CD4-positive, CD25-positive, alpha-beta regulatory T cell (primary cell): Measurements from ENCODE around the gene ATP6AP1. TPM values are rescaled to one million over a fixed set of nuclear protein-coding genes. Genes with fewer than 3 reads are reported as not detected.

ENCODE experiments used
- ATAC-seq, 2 donors: fragments of 150-1000 bp; cut with Tn5 transposase; one replicate each; pipeline ENCODE4 v1.10.0; 2021; ENCODE audit warnings: low read depth in 2 of 2, moderate number of reproducible peaks in 2 of 2, moderate library complexity in 1 of 2
- DNase-seq, 3 donors: peaks; one replicate each; pipeline versions ENCODE4 v3.0.0 to v3.0.0-alpha.2; 2012 to 2022; ENCODE audit warnings: mixed read lengths in 1 of 3
- H3K27ac ChIP-seq: one replicate; pipeline ENCODE4 v1.7.0; 2013; ENCODE audit warnings: mild to moderate bottlenecking, low read length; ENCODE audit not compliant: insufficient read depth, poor library complexity, severe bottlenecking
- H3K27me3 ChIP-seq: one replicate; pipeline ENCODE4 v1.7.0; 2013; ENCODE audit warnings: low read length; ENCODE audit not compliant: control insufficient read depth, insufficient read depth
- H3K36me3 ChIP-seq: one replicate; pipeline ENCODE4 v1.7.0; 2013; ENCODE audit warnings: mild to moderate bottlenecking, low read length, moderate library complexity; ENCODE audit not compliant: control insufficient read depth, insufficient read depth
- H3K4me1 ChIP-seq: 2 replicates; pipeline ENCODE4 v1.7.0; 2013; ENCODE audit warnings: mild to moderate bottlenecking, low read length; ENCODE audit not compliant: insufficient read depth, control insufficient read depth, poor library complexity, severe bottlenecking
- H3K4me3 ChIP-seq: one replicate; pipeline ENCODE4 v1.7.0; 2013; ENCODE audit warnings: low read depth, mild to moderate bottlenecking, low read length, moderate library complexity
- H3K9me3 ChIP-seq, 2 experiments: 1 replicate in 1 of 2; 2 replicates in 1 of 2; pipeline ENCODE4 v1.7.0; 2013; ENCODE audit warnings: low read length in 2 of 2, mild to moderate bottlenecking in 1 of 2, moderate library complexity in 1 of 2; ENCODE audit not compliant: control insufficient read depth in 2 of 2
- H3K27ac Mint-ChIP-seq, 3 donors: one replicate each; pipeline ENCODE4 v1.8.0; 2020 to 2022; ENCODE audit warnings: mild to moderate bottlenecking in 3 of 3, mixed read lengths in 3 of 3, moderate library complexity in 2 of 3
- H3K27me3 Mint-ChIP-seq: one replicate; pipeline ENCODE4 v1.8.0; 2022; ENCODE audit warnings: mild to moderate bottlenecking, mixed read lengths
- H3K36me3 Mint-ChIP-seq: one replicate; pipeline ENCODE4 v1.8.0; 2020; ENCODE audit warnings: mixed read lengths
- H3K4me1 Mint-ChIP-seq, 4 donors: one replicate each; pipeline ENCODE4 v1.8.0; 2020 to 2022; ENCODE audit warnings: mixed read lengths in 4 of 4, mild to moderate bottlenecking in 1 of 4
- H3K4me3 Mint-ChIP-seq, 4 donors: one replicate each; pipeline ENCODE4 v1.8.0; 2020 to 2022; ENCODE audit warnings: mild to moderate bottlenecking in 4 of 4, mixed read lengths in 4 of 4, moderate library complexity in 3 of 4
- H3K9me3 Mint-ChIP-seq, 7 donors: one replicate each; pipeline ENCODE4 v1.8.0; 2020 to 2022; ENCODE audit warnings: mixed read lengths in 7 of 7, mild to moderate bottlenecking in 3 of 7, moderate library complexity in 2 of 7
- polyA plus RNA-seq, 4 donors: library from polyadenylated mRNA; unstranded; fragments of 300-500 nt; fragmentation: Illumina TruSeq; gene quantifications; one replicate each; pipeline ENCODE4 v1.2.3, GENCODE V29; 2021
- total RNA-seq: library from RNA; stranded (reverse); gene quantifications from one replicate; pipeline ENCODE4 v1.2.3, GENCODE V29; 2022

Gene ATP6AP1, protein sequence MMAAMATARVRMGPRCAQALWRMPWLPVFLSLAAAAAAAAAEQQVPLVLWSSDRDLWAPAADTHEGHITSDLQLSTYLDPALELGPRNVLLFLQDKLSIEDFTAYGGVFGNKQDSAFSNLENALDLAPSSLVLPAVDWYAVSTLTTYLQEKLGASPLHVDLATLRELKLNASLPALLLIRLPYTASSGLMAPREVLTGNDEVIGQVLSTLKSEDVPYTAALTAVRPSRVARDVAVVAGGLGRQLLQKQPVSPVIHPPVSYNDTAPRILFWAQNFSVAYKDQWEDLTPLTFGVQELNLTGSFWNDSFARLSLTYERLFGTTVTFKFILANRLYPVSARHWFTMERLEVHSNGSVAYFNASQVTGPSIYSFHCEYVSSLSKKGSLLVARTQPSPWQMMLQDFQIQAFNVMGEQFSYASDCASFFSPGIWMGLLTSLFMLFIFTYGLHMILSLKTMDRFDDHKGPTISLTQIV
- 44.9 TPM for total RNA-seq
- 100 to 1,000 TPM; 100 to 125 (median 112) TPM for polyA plus RNA-seq

DNA sequence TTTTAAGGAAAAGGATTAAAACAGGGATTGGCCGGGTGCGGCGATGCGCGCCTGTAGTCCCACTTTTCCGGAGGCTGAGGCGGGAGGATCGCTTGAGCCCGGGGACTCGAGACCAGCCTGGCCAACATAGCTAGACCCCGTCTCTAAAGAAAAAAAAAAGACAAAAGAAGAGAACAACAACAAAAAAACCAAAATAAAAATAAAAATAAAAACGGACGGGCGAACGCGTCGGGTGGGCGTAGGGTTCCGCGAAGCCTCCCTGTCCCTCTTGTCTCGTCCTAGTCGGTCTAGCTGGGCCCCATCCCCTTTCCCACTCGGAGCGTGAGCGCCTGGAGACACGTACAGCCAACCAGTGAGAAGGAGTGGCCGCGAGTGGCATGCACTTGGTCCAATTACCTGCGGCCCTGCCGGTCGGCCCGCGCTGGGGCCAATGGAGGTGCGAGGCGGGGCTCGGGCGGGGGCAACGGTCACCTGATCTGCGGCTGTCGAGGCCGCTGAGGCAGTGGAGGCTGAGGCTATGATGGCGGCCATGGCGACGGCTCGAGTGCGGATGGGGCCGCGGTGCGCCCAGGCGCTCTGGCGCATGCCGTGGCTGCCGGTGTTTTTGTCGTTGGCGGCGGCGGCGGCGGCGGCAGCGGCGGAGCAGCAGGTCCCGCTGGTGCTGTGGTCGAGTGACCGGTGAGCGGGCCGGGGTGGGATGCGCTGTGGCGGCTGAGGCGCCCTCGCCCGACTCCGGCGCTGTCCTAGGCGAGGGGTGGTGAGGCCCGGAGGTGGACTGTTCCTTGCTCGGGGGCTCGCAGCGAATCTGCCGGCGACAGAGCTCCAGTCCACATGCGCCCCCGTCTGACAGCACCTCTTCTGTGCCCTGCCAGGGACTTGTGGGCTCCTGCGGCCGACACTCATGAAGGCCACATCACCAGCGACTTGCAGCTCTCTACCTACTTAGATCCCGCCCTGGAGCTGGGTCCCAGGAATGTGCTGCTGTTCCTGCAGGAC is at the start of gene ATP6AP1:
Gene ATP6AP1 (plus strand): TSS at position 502 of the 996 bp plus-strand sequence. CDS start 16 bp downstream, at position 518.
- Mint-ChIP-seq H3K4me1 (peaks cover 0 to 30% (median 17%) of the 10 kb centered on the region in 4 donors), H3K36me3 (peaks cover 4% of the 10 kb centered on the region)
- H3K4me3 ChIP-seq = peak within 1 kb of the TSS; percentile 53

DNA sequence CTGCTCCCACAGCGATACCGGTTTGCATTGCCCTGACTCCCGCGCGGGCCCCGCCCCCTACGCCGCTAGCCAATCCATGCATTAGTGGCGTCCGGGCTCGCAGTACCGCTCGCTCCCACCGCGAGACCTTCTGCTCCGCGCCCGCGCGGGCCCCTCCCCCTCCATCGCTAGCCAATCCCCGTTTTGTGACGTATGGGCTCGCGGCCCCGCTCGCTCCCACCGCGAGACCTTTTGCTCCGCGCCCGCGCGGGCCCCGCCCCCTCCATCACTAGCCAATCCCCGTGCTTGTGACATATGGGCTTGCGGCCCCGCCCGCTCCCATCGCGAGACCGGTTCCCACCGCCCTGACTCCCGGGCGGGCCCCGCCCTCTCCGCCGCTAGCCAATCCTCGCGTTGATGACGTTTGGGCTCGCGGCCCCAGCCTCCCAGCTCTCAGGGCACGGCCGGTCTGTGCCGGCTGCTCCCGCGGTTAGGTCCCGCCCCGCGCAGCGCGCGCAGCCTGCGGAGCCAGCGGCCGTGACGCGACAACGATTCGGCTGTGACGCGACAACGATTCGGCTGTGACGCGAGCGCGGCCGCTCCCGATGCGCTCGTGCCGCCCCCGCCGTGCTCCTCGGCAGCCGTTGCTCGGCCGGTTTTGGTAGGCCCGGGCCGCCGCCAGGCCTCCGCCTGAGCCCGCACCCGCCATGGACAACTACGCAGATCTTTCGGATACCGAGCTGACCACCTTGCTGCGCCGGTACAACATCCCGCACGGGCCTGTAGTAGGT is 49.5 kb upstream of the ATP6AP1 start, which contains the start of gene EMD:
Gene EMD (plus strand): TSS at position 497 of the 770 bp plus-strand sequence. CDS start 190 bp downstream, at position 687.
- Histone ChIP-seq H3K27ac (peak within 1 kb of the TSS; percentile 98), H3K36me3 (peaks cover 4% of the 10 kb centered on the region), H3K4me3 (peak within 1 kb of the TSS; percentile 68), H3K9me3 (no peaks in the 10 kb centered on the region), H3K27me3 (no peaks in the 10 kb centered on the region), H3K4me1 (peaks cover 31% of the 10 kb centered on the region)
- peaks cover 0 to 2% (median 0%) of the 10 kb centered on the region in 7 donors for H3K9me3 Mint-ChIP-seq
- peak; percentile 95 to 98 (median 96) for DNase-seq
- peak within 1 kb of the TSS; percentile 87 to 91 (median 90) for H3K27ac Mint-ChIP-seq
- ATAC-seq = peak; percentile 84
- H3K27me3 Mint-ChIP-seq = no peaks in the 10 kb centered on the region
- H3K36me3 Mint-ChIP-seq = no peaks in the 10 kb centered on the region
- peaks cover 0 to 24% (median under 1%) of the 10 kb centered on the region in 4 donors for H3K4me1 Mint-ChIP-seq
- peak within 1 kb of the TSS; percentile 83 to 93 (median 88) for H3K4me3 Mint-ChIP-seq

More for the DNA sequence above, at the start of gene ATP6AP1:
- DNase-seq (peak; percentile 81 to 93 (median 88)), ATAC-seq (peak; percentile 98 to 99)
- H3K27me3 ChIP-seq = no peaks in the 10 kb centered on the region
- Mint-ChIP-seq H3K27ac (peak within 1 kb of the TSS; percentile 78 to 89 (median 86)), H3K9me3 (peaks cover 0 to 1% (median 0%) of the 10 kb centered on the region in 7 donors), H3K4me3 (peak within 1 kb of the TSS; percentile 86 to 96 (median 88)), H3K27me3 (no peaks in the 10 kb centered on the region)
- H3K4me1 ChIP-seq = peaks cover 19% of the 10 kb centered on the region
- H3K36me3 ChIP-seq = peaks cover 3% of the 10 kb centered on the region
- H3K27ac ChIP-seq = peak within 1 kb of the TSS; percentile 67
- no peaks in the 10 kb centered on the region for H3K9me3 ChIP-seq

DNA sequence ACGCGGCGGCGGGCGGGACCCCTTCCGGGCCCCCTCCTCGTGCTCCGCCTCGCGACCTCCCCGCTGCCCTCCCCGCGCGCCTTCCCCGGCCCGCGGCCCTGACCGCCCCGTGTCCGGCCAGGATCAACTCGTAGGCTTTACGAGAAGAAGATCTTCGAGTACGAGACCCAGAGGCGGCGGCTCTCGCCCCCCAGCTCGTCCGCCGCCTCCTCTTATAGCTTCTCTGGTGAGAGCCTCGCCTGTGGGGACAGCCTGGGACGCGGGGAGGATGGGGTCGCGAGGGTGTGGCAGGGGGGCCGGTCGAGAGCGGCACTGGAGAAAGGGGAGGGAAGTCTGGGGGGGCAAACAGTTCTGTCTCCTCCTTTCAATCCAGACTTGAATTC is 48.9 kb upstream of the ATP6AP1 start:
- no peak for ATAC-seq
- peak overlapping the region; percentile 68 for H3K4me3 ChIP-seq
- no peaks in the 10 kb centered on the region for H3K27me3 ChIP-seq
- H3K9me3 Mint-ChIP-seq = peaks cover 0 to 2% (median 0%) of the 10 kb centered on the region in 7 donors
- H3K9me3 ChIP-seq = no peaks in the 10 kb centered on the region
- H3K27ac Mint-ChIP-seq = peak overlapping the region in 2 of 3 donors; percentile 90 to 91
- peaks cover 4% of the 10 kb centered on the region for H3K36me3 ChIP-seq
- H3K4me1 ChIP-seq = peaks cover 28% of the 10 kb centered on the region
- H3K4me1 Mint-ChIP-seq = peaks cover 0 to 24% (median under 1%) of the 10 kb centered on the region in 4 donors
- no peaks in the 10 kb centered on the region for H3K27me3 Mint-ChIP-seq
- DNase-seq = no peak
- H3K27ac ChIP-seq = peak overlapping the region; percentile 98
- H3K36me3 Mint-ChIP-seq = no peaks in the 10 kb centered on the region
- H3K4me3 Mint-ChIP-seq = peak overlapping the region; percentile 83 to 93 (median 88)

DNA sequence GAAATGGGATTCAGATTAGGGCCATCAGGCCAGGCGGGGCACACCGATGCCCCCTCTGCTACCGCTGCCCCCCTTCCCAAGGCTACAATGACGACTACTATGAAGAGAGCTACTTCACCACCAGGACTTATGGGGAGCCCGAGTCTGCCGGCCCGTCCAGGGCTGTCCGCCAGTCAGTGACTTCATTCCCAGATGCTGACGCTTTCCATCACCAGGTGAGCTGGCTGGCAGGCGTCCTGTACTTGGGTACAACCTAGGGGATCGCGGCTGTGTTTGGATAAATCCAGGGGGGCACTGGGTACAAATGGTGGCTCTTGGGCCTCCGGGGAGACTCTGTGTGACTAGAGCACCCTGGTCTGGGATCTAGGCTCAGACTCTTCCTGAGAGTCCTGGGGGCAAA is 48.3 kb upstream of the ATP6AP1 start:
- peaks cover 0 to 3% (median 0%) of the 10 kb centered on the region in 7 donors for H3K9me3 Mint-ChIP-seq
- H3K4me1 Mint-ChIP-seq = peaks cover 0 to 24% (median under 1%) of the 10 kb centered on the region in 4 donors

DNA sequence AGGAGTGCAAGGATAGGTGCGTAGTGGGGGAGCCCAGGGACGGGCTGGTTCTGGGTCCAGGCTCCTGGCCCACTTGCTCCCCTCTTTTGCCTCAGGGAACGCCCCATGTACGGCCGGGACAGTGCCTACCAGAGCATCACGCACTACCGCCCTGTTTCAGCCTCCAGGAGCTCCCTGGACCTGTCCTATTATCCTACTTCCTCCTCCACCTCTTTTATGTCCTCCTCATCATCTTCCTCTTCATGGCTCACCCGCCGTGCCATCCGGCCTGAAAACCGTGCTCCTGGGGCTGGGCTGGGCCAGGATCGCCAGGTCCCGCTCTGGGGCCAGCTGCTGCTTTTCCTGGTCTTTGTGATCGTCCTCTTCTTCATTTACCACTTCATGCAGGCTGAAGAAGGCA is 47.7 kb upstream of the ATP6AP1 start:
- Histone ChIP-seq H3K27ac (peak overlapping the region; percentile 98), H3K36me3 (peaks cover 4% of the 10 kb centered on the region), H3K4me3 (no peak overlapping the region), H3K9me3 (no peaks in the 10 kb centered on the region), H3K27me3 (no peaks in the 10 kb centered on the region), H3K4me1 (peaks cover 25% of the 10 kb centered on the region)
- peaks cover 0 to 24% (median under 1%) of the 10 kb centered on the region in 4 donors for H3K4me1 Mint-ChIP-seq
- peaks cover 0 to 3% (median 0%) of the 10 kb centered on the region in 7 donors for H3K9me3 Mint-ChIP-seq
- no peak for ATAC-seq
- no peaks in the 10 kb centered on the region for H3K36me3 Mint-ChIP-seq
- no peaks in the 10 kb centered on the region for H3K27me3 Mint-ChIP-seq
- H3K27ac Mint-ChIP-seq = peak overlapping the region; percentile 85 to 92 (median 91)
- H3K4me3 Mint-ChIP-seq = peak overlapping the region; percentile 83 to 98 (median 91)
- DNase-seq = no peak

More for the DNA sequence above, 48.3 kb upstream of the ATP6AP1 start:
- ATAC-seq (no peak), DNase-seq (no peak)
- Histone ChIP-seq H3K4me3 (peak overlapping the region; percentile 68), H3K27ac (peak overlapping the region; percentile 98), H3K27me3 (no peaks in the 10 kb centered on the region), H3K4me1 (peaks cover 25% of the 10 kb centered on the region), H3K36me3 (peaks cover 4% of the 10 kb centered on the region), H3K9me3 (no peaks in the 10 kb centered on the region)
- Mint-ChIP-seq H3K4me3 (peak overlapping the region; percentile 83 to 93 (median 88)), H3K27me3 (no peaks in the 10 kb centered on the region), H3K36me3 (no peaks in the 10 kb centered on the region), H3K27ac (peak overlapping the region; percentile 61 to 91 (median 90))

DNA sequence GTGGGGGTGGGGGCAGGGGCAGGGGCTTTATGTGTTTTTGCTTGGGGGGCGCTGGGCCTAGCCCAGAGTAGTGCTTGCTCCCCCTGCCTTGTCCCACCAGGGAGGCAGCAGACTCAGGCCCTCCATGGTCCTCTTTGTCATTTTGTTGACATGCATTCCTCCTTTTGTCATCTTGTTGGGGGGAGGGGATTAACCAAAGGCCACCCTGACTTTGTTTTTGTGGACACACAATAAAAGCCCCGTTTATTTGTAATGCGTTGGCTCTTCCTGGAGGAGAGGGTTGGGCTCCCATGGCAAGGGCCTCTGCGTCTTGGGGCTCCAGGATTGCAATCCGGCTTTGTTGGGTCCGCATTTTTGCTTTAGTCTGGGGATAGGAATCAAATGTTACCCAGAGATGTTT is 47.2 kb upstream of the ATP6AP1 start:
- Histone ChIP-seq H3K9me3 (no peaks in the 10 kb centered on the region), H3K4me3 (no peak overlapping the region), H3K36me3 (peaks cover 4% of the 10 kb centered on the region), H3K27me3 (no peaks in the 10 kb centered on the region), H3K27ac (no peak overlapping the region), H3K4me1 (peaks cover 25% of the 10 kb centered on the region)
- Mint-ChIP-seq H3K4me3 (peak overlapping the region in 1 of 4 donors; percentile 93), H3K36me3 (no peaks in the 10 kb centered on the region), H3K27me3 (no peaks in the 10 kb centered on the region), H3K27ac (peak overlapping the region in 1 of 3 donors; percentile 91), H3K9me3 (peaks cover 0 to 3% (median 0%) of the 10 kb centered on the region in 7 donors), H3K4me1 (peaks cover 0 to 23% (median under 1%) of the 10 kb centered on the region in 4 donors)
- no peak for DNase-seq
- ATAC-seq = no peak
